Measurements from ENCODE around the gene RHCG. TPM values are rescaled to one million over a fixed set of nuclear protein-coding genes. Genes with fewer than 3 reads are reported as not detected.

Gene RHCG
- total and polyA plus RNA-seq, 2 of the 4 experiments (the other 2 are of a cell fraction) = not detected

- Histone ChIP-seq H4K91ac (ENCODE audit: insufficient read depth, low read depth, low read length) (no peak overlapping the region), H3K9me1 (ENCODE audit: insufficient read depth, low read length) (no peaks in the 10 kb centered on the region), H2AK5ac (ENCODE audit: low read depth, low read length) (no peak overlapping the region), H4K20me1 (ENCODE audit: insufficient read depth, low read length) (no peaks in the 10 kb centered on the region), H3K36me3 (ENCODE audit: control insufficient read depth, insufficient read depth, low read length) (no peaks in the 10 kb centered on the region), H3K4me2 (ENCODE audit: low read depth, low read length) (no peak overlapping the region), H4K8ac (ENCODE audit: low read depth in 2 of 2, low read length in 2 of 2) (no peak overlapping the region), H3K4me1 (ENCODE audit: control insufficient read depth, insufficient read depth, low read length) (no peaks in the 10 kb centered on the region), H3K18ac (ENCODE audit: low read depth, low read length) (no peak overlapping the region), H3K79me1 (ENCODE audit: low read depth in 1 of 2, low read length in 2 of 2) (no peaks in the 10 kb centered on the region), H3K56ac (ENCODE audit: extremely low read depth, insufficient read depth, low read length) (no peak overlapping the region), H2BK120ac (ENCODE audit: low read depth, low read length) (no peak overlapping the region), H3K4ac (ENCODE audit: low read depth, low read length) (no peak overlapping the region), H3K27me3 (ENCODE audit: control insufficient read depth, insufficient read depth, low read length) (peaks cover 10% of the 10 kb centered on the region), H3K9me3 (ENCODE audit: control insufficient read depth, insufficient read depth, low read length) (peaks cover 5% of the 10 kb centered on the region; the same call in 1 of the 2 replicates), H2BK5ac (ENCODE audit: low read depth, low read length, poor library complexity, severe bottlenecking) (no peak overlapping the region), H3K4me3 (ENCODE audit: insufficient read depth, low read depth, low read length) (no peak overlapping the region), H3K14ac (replicated peaks; ENCODE audit: low read depth, low read length) (no peak overlapping the region), H2BK20ac (ENCODE audit: low read depth, low read length) (no peak overlapping the region), H3K23ac (ENCODE audit: low read depth, low read length) (no peak overlapping the region), H4K5ac (ENCODE audit: low read depth, low read length) (no peak overlapping the region), H3K9ac (ENCODE audit: low read depth, low read length) (no peak overlapping the region), H2AFZ (replicated peaks; ENCODE audit: low read length, poor library complexity) (no peak overlapping the region), H2BK15ac (ENCODE audit: low read depth, low read length) (no peak overlapping the region), H3K27ac (ENCODE audit: insufficient read depth, low read length) (no peak overlapping the region), H2AK9ac (replicated peaks; ENCODE audit: low read depth, low read length, poor library complexity) (no peak overlapping the region)
- intact Hi-C loops (cut with micrococcal nuclease) = no loop called here
- in situ Hi-C loops (cut with MboI; ENCODE audit: low sequenced_read_pairs) = no loop called here
- ChIA-PET CTCF (no interaction called here), POLR2A (ENCODE audit: unreplicated experiment) (no interaction called here)
- WGBS, 2 experiments (ENCODE audit: extremely low coverage in 2 of 2, insufficient read length in 1 of 2) = no CpG with 5 or more reads among the region's 2 CpGs
- ATAC-seq (ENCODE audit: low read depth) (no peak), DNase-seq (no peak)
- no TSS peak for BruUV-seq (replicated peaks)
- TF ChIP-seq POLR2A (IDR thresholded peaks at IDR 0.05; ENCODE audit: low read depth, low read length) (no peak), CHD1 (IDR thresholded peaks at IDR 0.05; ENCODE audit: low read depth, low read length) (no peak), RFX5 (IDR thresholded peaks at IDR 0.05; ENCODE audit: low read depth, low read length) (no peak)
- dilution Hi-C loops (cut with HindIII; ENCODE audit: low sequenced_read_pairs, unreplicated experiment) = no loop called here
These were observed 42.6 kb upstream of the RHCG start for GRCh38 chr15:89539027-89539426.
